ENCODE results near the gene TPRX1. TPM values are rescaled to one million over a fixed set of nuclear protein-coding genes. Genes with fewer than 3 reads are reported as not detected.
"Not testable (repeated sequence)": the region's sequence is repeated elsewhere in the genome, so short reads cannot be mapped to it uniquely, and the experiment has no call there.

TPRX1 gene
- not detected for total RNA-seq

- DNase-seq (ENCODE audit: low spot score in 2 of 2); H3K27me3 ChIP-seq; H3K27ac ChIP-seq; H3K4me1 ChIP-seq; H3K4me3 ChIP-seq; intact Hi-C loops (cut with DNase I; ENCODE audit: low total_unique reads); H3K9me3 ChIP-seq; H3K36me3 ChIP-seq: not testable (repeated sequence)
These were observed at the start of gene TPRX1 for GRCh38 chr19:47804451-47804850. TSS of gene TPRX1 (minus strand) at chr19:47804551. CDS start at chr19:47804539, 12 bp downstream.

DNA sequence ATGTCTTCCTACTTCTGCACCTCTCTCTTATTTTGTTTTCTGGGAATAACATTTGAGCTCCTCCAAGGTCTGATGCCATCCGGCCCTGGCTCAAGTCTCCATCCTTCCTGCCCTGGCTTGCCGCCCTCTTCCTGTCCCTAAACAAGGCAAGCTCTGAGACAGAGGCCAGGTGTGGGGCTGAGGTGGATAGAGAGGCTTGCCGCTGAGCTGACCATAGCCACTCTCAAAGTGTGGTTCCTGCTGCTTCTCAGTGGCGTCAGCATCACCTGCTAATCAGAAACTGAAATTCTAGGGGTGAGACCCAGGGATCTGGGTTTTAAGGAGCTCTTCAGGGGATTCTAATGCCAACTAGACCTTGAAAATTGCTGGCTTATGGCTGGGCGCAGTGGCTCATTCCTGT lies 48.7 kb upstream of the TPRX1 start:
- H3K9me3 ChIP-seq = no peaks in the 10 kb centered on the region
- H3K27me3 ChIP-seq = peaks cover 0 to 37% of the 10 kb centered on the region in 2 donors
- DNase-seq (ENCODE audit: low spot score in 2 of 2) = peak in 1 of 2 donors; percentile 31
- H3K36me3 ChIP-seq = no peaks in the 10 kb centered on the region
- intact Hi-C loops (cut with DNase I; ENCODE audit: low total_unique reads) = no loop called here
- no peak overlapping the region for H3K4me3 ChIP-seq
- no peak overlapping the region for H3K27ac ChIP-seq
- H3K4me1 ChIP-seq = no peaks in the 10 kb centered on the region
- TF ChIP-seq POLR2AphosphoS5 (IDR thresholded peaks at IDR 0.05) (no peak), CTCF (IDR thresholded peaks at IDR 0.05) (no peak), POLR2A (IDR thresholded peaks at IDR 0.05) (no peak)

DNA sequence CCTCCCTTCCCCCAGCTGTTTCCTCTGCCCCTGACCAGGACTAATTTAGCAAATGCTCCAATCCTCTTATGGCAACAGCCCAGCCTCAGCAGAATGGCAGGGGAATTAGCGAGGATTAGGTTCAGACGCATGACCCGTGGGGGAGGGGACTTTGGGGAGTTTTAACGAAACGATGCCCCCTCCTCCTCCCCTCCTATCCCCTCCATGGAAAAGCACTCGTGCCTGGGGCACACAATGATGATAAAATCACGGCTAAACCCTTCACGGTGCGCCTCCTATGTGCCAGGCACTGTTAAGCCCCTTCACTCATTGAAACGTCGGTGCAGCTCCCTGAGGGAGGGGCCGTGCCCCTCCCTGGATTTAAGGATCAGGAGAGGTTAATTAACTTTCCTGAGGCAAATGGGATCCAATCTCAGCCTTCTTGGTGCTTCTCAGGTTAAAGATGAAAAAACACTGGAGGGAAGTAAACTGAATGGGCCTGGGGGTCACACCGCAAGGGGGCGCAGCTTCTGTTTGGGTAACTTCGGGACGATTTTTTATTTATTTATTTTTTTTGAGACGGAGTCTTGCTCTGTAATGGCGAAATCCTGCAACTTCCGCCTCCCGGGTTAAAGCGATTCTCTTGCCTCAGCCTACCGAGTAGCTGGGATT lies 44.6 kb upstream of the TPRX1 start:
- TF ChIP-seq POLR2A (IDR thresholded peaks at IDR 0.05) (no peak), CTCF (IDR thresholded peaks at IDR 0.05) (no peak), POLR2AphosphoS5 (IDR thresholded peaks at IDR 0.05) (no peak)
- Histone ChIP-seq H3K4me3 (no peak overlapping the region), H3K27me3 (peaks cover 0 to 37% of the 10 kb centered on the region in 2 donors), H3K36me3 (no peaks in the 10 kb centered on the region), H3K9me3 (no peaks in the 10 kb centered on the region), H3K27ac (no peak overlapping the region), H3K4me1 (no peaks in the 10 kb centered on the region)
- no peak for DNase-seq (ENCODE audit: low spot score in 2 of 2)
- intact Hi-C loops (cut with DNase I; ENCODE audit: low total_unique reads) = no loop called here

- DNase-seq (ENCODE audit: low spot score in 2 of 2) = no peak
- Histone ChIP-seq H3K27ac (no peak overlapping the region), H3K4me1 (no peaks in the 10 kb centered on the region), H3K36me3 (no peaks in the 10 kb centered on the region), H3K4me3 (no peak overlapping the region), H3K9me3 (no peaks in the 10 kb centered on the region), H3K27me3 (peaks cover 0 to 31% of the 10 kb centered on the region in 2 donors)
- intact Hi-C loops (cut with DNase I; ENCODE audit: low total_unique reads) = no loop called here
- no peak for TF ChIP-seq POLR2A (IDR thresholded peaks at IDR 0.05)
- no peak for TF ChIP-seq CTCF (IDR thresholded peaks at IDR 0.05)
- no peak for TF ChIP-seq POLR2AphosphoS5 (IDR thresholded peaks at IDR 0.05)
These were observed 44.1 kb upstream of the TPRX1 start for GRCh38 chr19:47848425-47848822.

DNA sequence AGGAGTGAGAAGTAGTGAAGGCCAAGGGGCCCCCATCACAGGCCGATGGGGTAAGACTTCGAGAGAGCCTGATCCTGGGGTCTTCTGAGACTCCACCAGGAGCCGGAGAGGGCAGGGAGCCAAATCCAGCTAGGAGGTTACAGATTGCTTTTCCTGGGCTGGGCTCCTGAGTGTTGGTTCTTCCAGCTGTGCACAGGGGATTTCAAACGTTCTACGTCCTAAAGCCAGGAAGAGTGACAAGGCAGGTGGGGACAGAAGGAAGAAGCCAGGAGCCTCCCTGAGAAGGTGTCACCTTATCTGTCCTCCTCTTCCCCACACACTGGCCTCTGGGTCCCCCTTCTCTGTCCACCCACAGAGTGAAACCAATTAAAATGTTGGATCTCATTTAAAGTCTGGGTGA lies 38.6 kb upstream of the TPRX1 start:
- intact Hi-C loops (cut with DNase I; ENCODE audit: low total_unique reads) = no loop called here

More for the DNA sequence above, 38.6 kb upstream of the TPRX1 start:
- no peaks in the 10 kb centered on the region for H3K36me3 ChIP-seq
- H3K27ac ChIP-seq = no peak overlapping the region
- TF ChIP-seq POLR2A (IDR thresholded peaks at IDR 0.05) = no peak
- TF ChIP-seq CTCF (IDR thresholded peaks at IDR 0.05) = no peak
- TF ChIP-seq POLR2AphosphoS5 (IDR thresholded peaks at IDR 0.05) = no peak
- no peaks in the 10 kb centered on the region for H3K9me3 ChIP-seq
- peaks cover 0 to 8% of the 10 kb centered on the region in 2 donors for H3K27me3 ChIP-seq
- no peaks in the 10 kb centered on the region for H3K4me1 ChIP-seq
- no peak for DNase-seq (ENCODE audit: low spot score in 2 of 2)
- H3K4me3 ChIP-seq = no peak overlapping the region
